K562 (cell line): ENCODE measurements around the gene PSMA6. TPM values are rescaled to one million over a fixed set of nuclear protein-coding genes. Genes with fewer than 3 reads are reported as not detected.

ENCODE experiments used
- ARNT ChIP-seq, 2 experiments: fragments of 450-650 bp; IDR thresholded peaks; 2 replicates each; pipeline ENCODE4 v1.6.1; 2016; ENCODE audit warnings: mild to moderate bottlenecking in 1 of 2
- CBX3 ChIP-seq, 2 experiments: IDR thresholded peaks; 1 replicate in 1 of 2; 2 replicates in 1 of 2; pipeline ENCODE4 v1.6.1; 2012; ENCODE audit warnings: inconsistent platforms in 2 of 2, low read length in 2 of 2, borderline replicate concordance in 1 of 2, control low read depth in 1 of 2
- COPS2 ChIP-seq: fragments of 450-650 bp; conservative IDR thresholded peaks from 2 replicates; pipeline ENCODE4 v1.6.1; 2016; ENCODE audit warnings: mild to moderate bottlenecking, moderate library complexity
- ETS1 ChIP-seq: conservative IDR thresholded peaks from 2 replicates; pipeline ENCODE4 v1.6.1; 2011; ENCODE audit warnings: low read depth, mild to moderate bottlenecking, low read length; ENCODE audit not compliant: control insufficient read depth
- ETS2 ChIP-seq: IDR thresholded peaks from 2 replicates; pipeline ENCODE4 v1.6.1; 2016; ENCODE audit warnings: borderline replicate concordance, missing genetic modification characterization, mild to moderate bottlenecking, moderate library complexity, missing compliant biosample characterization; ENCODE audit not compliant: poor library complexity, severe bottlenecking
- GATAD2A ChIP-seq: fragments of 450-650 bp; IDR thresholded peaks from 2 replicates; pipeline ENCODE4 v1.6.1; 2017
- HIVEP1 ChIP-seq: fragments of 250-450 bp; sonication (Bioruptor Pico); IDR thresholded peaks from 2 replicates; pipeline ENCODE4 v1.4.0; 2020; ENCODE audit warnings: mild to moderate bottlenecking
- MAZ ChIP-seq, 2 experiments: fragments of 450-650 bp in 1 of 2; sonication (generic) in 1 of 2; formaldehyde crosslinking; IDR thresholded peaks in 1 of 2; conservative IDR thresholded peaks in 1 of 2; 2 replicates each; pipeline versions ENCODE4 v1.4.0 to v1.5.0; 2020; ENCODE audit warnings: mild to moderate bottlenecking in 1 of 2, missing genetic modification reagents in 1 of 2
- NRF1 ChIP-seq, 2 experiments: fragments of 450-650 bp; IDR thresholded peaks in 1 of 2; conservative IDR thresholded peaks in 1 of 2; 2 replicates each; pipeline ENCODE4 v1.6.1; 2014; ENCODE audit warnings: mild to moderate bottlenecking in 2 of 2
- POLR3G ChIP-seq: IDR thresholded peaks from 2 replicates; pipeline ENCODE4 v1.6.1; 2011; ENCODE audit not compliant: insufficient read length, insufficient replicate concordance; ENCODE audit errors: extremely low read depth
- TAF7 ChIP-seq: fragments of 450-650 bp; IDR thresholded peaks from 2 replicates; pipeline ENCODE4 v1.6.1; 2016; ENCODE audit warnings: missing genetic modification characterization, missing compliant biosample characterization
- ZFP91 ChIP-seq: sonication (generic); formaldehyde crosslinking; IDR thresholded peaks from 2 replicates; pipeline ENCODE4 v1.8.0; 2022; ENCODE audit warnings: mild to moderate bottlenecking, missing genetic modification reagents
- ZNF347 ChIP-seq: fragments of 450-650 bp; formaldehyde crosslinking; IDR thresholded peaks from 2 replicates; pipeline ENCODE4 v1.4.0; 2020; ENCODE audit warnings: low read depth, mild to moderate bottlenecking, moderate library complexity
- ZSCAN32 ChIP-seq: fragments of 450-650 bp; formaldehyde crosslinking; IDR thresholded peaks from 2 replicates; pipeline ENCODE4 v1.4.0; 2020; ENCODE audit warnings: mild to moderate bottlenecking, moderate library complexity
- polyA plus RNA-seq, 8 experiments: library from polyadenylated mRNA; depleted of rRNA in 4 of 8; stranded (reverse) in 5 of 8; unstranded in 3 of 8; fragments of >200 nt; fragmentation: Nextera tagmentation in 2 of 8; fragmentation: Illumina TruSeq in 1 of 8; extraction: Ambion mirVana in 2 of 8; extraction: Trizol in 1 of 8; gene quantifications; 2 replicates each; pipeline versions ENCODE4 v1.2.1 to v1.2.3, GENCODE V29; 2011 to 2014; ENCODE audit warnings: inconsistent platforms in 1 of 8, missing spikeins in 1 of 8
- total RNA-seq, 7 experiments: library from RNA; depleted of rRNA in 6 of 7; stranded (reverse); fragments of >200 nt in 6 of 7; fragmentation: Illumina TruSeq in 2 of 7; extraction: Trizol in 2 of 7; gene quantifications; 2 replicates each; pipeline versions ENCODE4 v1.2.1 to v1.2.3, GENCODE V29; 2011 to 2021; ENCODE audit warnings: low replicate concordance in 1 of 7
- TF ChIP-seq, protein P1 (sequence below): sonication (generic); formaldehyde crosslinking; IDR thresholded peaks from 2 replicates; pipeline ENCODE4 v1.8.0; 2022; ENCODE audit warnings: missing genetic modification reagents, mild to moderate bottlenecking, borderline replicate concordance
- TF ChIP-seq, protein P2 (sequence below): sonication (generic); formaldehyde crosslinking; IDR thresholded peaks from 2 replicates; pipeline ENCODE4 v1.4.0; 2020; ENCODE audit warnings: mild to moderate bottlenecking, missing genetic modification reagents
- TF ChIP-seq, protein P3 (sequence below): sonication (generic); formaldehyde crosslinking; IDR thresholded peaks from 2 replicates; pipeline ENCODE4 v1.9.0; 2022; ENCODE audit warnings: mild to moderate bottlenecking, missing genetic modification reagents
- TF ChIP-seq, protein P4 (sequence below): sonication (generic); formaldehyde crosslinking; IDR thresholded peaks from 2 replicates; pipeline ENCODE4 v1.8.1; 2022; ENCODE audit warnings: missing genetic modification reagents

The PSMA6 gene
- total and polyA plus RNA-seq, 9 of the 15 experiments (the other 6 are each of a cell fraction or from before 2014, with no cell fraction given) = 210 to 952 (median 288) TPM

- TF ChIP-seq ZFP91 (CRISPR knock-in tag) = no peak
- TF ChIP-seq MAZ (CRISPR knock-in tag; conservative IDR thresholded peaks at IDR 0.05 in 1 of 2, IDR thresholded peaks at IDR 0.05 in 1 of 2) = peak; percentile 47 to 58; a peak in 3 of 4 replicates
- 0 out of 2 replicates have a peak, but pooled peaks have one; percentile 19 for TF ChIP-seq TAF7 (tag)
- TF ChIP-seq ZNF347 (CRISPR knock-in tag) = no peak
- TF ChIP-seq NRF1 (conservative IDR thresholded peaks at IDR 0.05 in 1 of 2, IDR thresholded peaks at IDR 0.05 in 1 of 2) = peak; percentile 76 to 80
- TF ChIP-seq, protein P1, sequence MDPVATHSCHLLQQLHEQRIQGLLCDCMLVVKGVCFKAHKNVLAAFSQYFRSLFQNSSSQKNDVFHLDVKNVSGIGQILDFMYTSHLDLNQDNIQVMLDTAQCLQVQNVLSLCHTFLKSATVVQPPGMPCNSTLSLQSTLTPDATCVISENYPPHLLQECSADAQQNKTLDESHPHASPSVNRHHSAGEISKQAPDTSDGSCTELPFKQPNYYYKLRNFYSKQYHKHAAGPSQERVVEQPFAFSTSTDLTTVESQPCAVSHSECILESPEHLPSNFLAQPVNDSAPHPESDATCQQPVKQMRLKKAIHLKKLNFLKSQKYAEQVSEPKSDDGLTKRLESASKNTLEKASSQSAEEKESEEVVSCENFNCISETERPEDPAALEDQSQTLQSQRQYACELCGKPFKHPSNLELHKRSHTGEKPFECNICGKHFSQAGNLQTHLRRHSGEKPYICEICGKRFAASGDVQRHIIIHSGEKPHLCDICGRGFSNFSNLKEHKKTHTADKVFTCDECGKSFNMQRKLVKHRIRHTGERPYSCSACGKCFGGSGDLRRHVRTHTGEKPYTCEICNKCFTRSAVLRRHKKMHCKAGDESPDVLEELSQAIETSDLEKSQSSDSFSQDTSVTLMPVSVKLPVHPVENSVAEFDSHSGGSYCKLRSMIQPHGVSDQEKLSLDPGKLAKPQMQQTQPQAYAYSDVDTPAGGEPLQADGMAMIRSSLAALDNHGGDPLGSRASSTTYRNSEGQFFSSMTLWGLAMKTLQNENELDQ (CRISPR knock-in tag) = no peak
- no peak for TF ChIP-seq GATAD2A
- TF ChIP-seq POLR3G = no peak
- TF ChIP-seq ARNT (IDR thresholded peaks at IDR 0.05) = no peak
- no peak for TF ChIP-seq COPS2
- no peak for TF ChIP-seq ETS1
- no peak for TF ChIP-seq ETS2
- TF ChIP-seq, protein P2, sequence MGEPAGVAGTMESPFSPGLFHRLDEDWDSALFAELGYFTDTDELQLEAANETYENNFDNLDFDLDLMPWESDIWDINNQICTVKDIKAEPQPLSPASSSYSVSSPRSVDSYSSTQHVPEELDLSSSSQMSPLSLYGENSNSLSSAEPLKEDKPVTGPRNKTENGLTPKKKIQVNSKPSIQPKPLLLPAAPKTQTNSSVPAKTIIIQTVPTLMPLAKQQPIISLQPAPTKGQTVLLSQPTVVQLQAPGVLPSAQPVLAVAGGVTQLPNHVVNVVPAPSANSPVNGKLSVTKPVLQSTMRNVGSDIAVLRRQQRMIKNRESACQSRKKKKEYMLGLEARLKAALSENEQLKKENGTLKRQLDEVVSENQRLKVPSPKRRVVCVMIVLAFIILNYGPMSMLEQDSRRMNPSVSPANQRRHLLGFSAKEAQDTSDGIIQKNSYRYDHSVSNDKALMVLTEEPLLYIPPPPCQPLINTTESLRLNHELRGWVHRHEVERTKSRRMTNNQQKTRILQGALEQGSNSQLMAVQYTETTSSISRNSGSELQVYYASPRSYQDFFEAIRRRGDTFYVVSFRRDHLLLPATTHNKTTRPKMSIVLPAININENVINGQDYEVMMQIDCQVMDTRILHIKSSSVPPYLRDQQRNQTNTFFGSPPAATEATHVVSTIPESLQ (CRISPR knock-in tag) = no peak
- TF ChIP-seq ZSCAN32 = no peak
- TF ChIP-seq, protein P3, sequence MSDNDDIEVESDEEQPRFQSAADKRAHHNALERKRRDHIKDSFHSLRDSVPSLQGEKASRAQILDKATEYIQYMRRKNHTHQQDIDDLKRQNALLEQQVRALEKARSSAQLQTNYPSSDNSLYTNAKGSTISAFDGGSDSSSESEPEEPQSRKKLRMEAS (CRISPR knock-in tag) = peak; percentile 40; the same call in 1 of the 2 replicates
- TF ChIP-seq HIVEP1 (CRISPR knock-in tag) = no peak
- TF ChIP-seq CBX3 (IDR thresholded peaks at IDR 0.05; ENCODE audit: borderline replicate concordance in 1 of 2, low read length in 2 of 2) = no peak
- TF ChIP-seq, protein P4, sequence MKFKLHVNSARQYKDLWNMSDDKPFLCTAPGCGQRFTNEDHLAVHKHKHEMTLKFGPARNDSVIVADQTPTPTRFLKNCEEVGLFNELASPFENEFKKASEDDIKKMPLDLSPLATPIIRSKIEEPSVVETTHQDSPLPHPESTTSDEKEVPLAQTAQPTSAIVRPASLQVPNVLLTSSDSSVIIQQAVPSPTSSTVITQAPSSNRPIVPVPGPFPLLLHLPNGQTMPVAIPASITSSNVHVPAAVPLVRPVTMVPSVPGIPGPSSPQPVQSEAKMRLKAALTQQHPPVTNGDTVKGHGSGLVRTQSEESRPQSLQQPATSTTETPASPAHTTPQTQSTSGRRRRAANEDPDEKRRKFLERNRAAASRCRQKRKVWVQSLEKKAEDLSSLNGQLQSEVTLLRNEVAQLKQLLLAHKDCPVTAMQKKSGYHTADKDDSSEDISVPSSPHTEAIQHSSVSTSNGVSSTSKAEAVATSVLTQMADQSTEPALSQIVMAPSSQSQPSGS (CRISPR knock-in tag) = no peak
Measured at GRCh38 chr14:35336494-35337268, 44.5 kb downstream of the PSMA6 start (continued).
